H9 (cell line): ENCODE data around the gene LMOD1. TPM values are rescaled to one million over a fixed set of nuclear protein-coding genes. Genes with fewer than 3 reads are reported as not detected.

Experiments used
- DNase-seq: peaks from one replicate; pipeline ENCODE4 v3.0.0-alpha.2; 2017
- H2AFZ ChIP-seq: one replicate; pipeline ENCODE4 v1.6.1; 2013; ENCODE audit warnings: mild to moderate bottlenecking, low read length, control low read depth, moderate library complexity
- H2AK5ac ChIP-seq: 2 replicates; pipeline ENCODE4 v1.6.1; 2013; ENCODE audit warnings: low read length, control low read depth, mixed read lengths; ENCODE audit not compliant: insufficient read length
- H2BK120ac ChIP-seq: one replicate; pipeline ENCODE4 v1.6.1; 2013; ENCODE audit warnings: low read depth, mild to moderate bottlenecking, low read length, control low read depth, inconsistent platforms; ENCODE audit not compliant: poor library complexity, severe bottlenecking
- H2BK12ac ChIP-seq: 2 replicates; pipeline ENCODE4 v1.6.1; 2013; ENCODE audit warnings: low read length, control low read depth, mixed read lengths, low read depth; ENCODE audit not compliant: insufficient read length
- H2BK15ac ChIP-seq: 2 replicates; pipeline ENCODE4 v1.6.1; 2013; ENCODE audit warnings: low read depth, low read length, control low read depth
- H2BK20ac ChIP-seq: one replicate; pipeline ENCODE4 v1.6.1; 2013; ENCODE audit warnings: low read depth, mild to moderate bottlenecking, low read length, control low read depth, inconsistent platforms; ENCODE audit not compliant: poor library complexity, severe bottlenecking
- H2BK5ac ChIP-seq: 2 replicates; pipeline ENCODE4 v1.6.1; 2013; ENCODE audit warnings: low read length, control low read depth, mixed read lengths; ENCODE audit not compliant: insufficient read length
- H3K14ac ChIP-seq: 2 replicates; pipeline ENCODE4 v1.6.1; 2013; ENCODE audit warnings: low read length, control low read depth; ENCODE audit not compliant: insufficient read depth
- H3K18ac ChIP-seq: 2 replicates; pipeline ENCODE4 v1.6.1; 2013; ENCODE audit warnings: low read depth, mild to moderate bottlenecking, mixed read lengths, low read length, control low read depth; ENCODE audit not compliant: insufficient read length
- H3K23ac ChIP-seq: 2 replicates; pipeline ENCODE4 v1.6.1; 2013; ENCODE audit warnings: low read length, control low read depth, mixed read lengths, low read depth; ENCODE audit not compliant: insufficient read length
- H3K23me2 ChIP-seq: 2 replicates; pipeline ENCODE4 v1.6.1; 2013; ENCODE audit warnings: low read depth, mild to moderate bottlenecking, mixed read lengths, low read length, control low read depth; ENCODE audit not compliant: insufficient read length, poor library complexity, severe bottlenecking
- H3K27ac ChIP-seq: 2 replicates; pipeline ENCODE4 v1.5.1; 2013; ENCODE audit warnings: low read length, control low read depth, mixed read lengths, low read depth; ENCODE audit not compliant: insufficient read length
- H3K27me3 ChIP-seq: 2 replicates; pipeline ENCODE4 v1.6.1; 2013; ENCODE audit warnings: low read length, control low read depth, inconsistent platforms; ENCODE audit not compliant: insufficient read depth
- H3K4ac ChIP-seq: 2 replicates; pipeline ENCODE4 v1.6.1; 2013; ENCODE audit warnings: low read depth, mild to moderate bottlenecking, control low read depth, inconsistent platforms, low read length, moderate library complexity
- H3K4me1 ChIP-seq: 2 replicates; pipeline ENCODE4 v1.6.1; 2013; ENCODE audit warnings: low read length, control low read depth, inconsistent platforms; ENCODE audit not compliant: insufficient read depth
- H3K4me2 ChIP-seq: 2 replicates; pipeline ENCODE4 v1.6.1; 2013; ENCODE audit warnings: low read length, control low read depth, mixed read lengths; ENCODE audit not compliant: insufficient read length, insufficient read depth
- H3K56ac ChIP-seq: 2 replicates; pipeline ENCODE4 v1.6.1; 2013; ENCODE audit warnings: low read depth, mild to moderate bottlenecking, mixed read lengths, low read length, control low read depth; ENCODE audit not compliant: insufficient read length
- H3K79me1 ChIP-seq: 2 replicates; pipeline ENCODE4 v1.6.1; 2013; ENCODE audit warnings: low read depth, mild to moderate bottlenecking, moderate library complexity, low read length, control low read depth, inconsistent platforms; ENCODE audit not compliant: insufficient read depth, poor library complexity, severe bottlenecking
- H3K79me2 ChIP-seq: 2 replicates; pipeline ENCODE4 v1.6.1; 2013; ENCODE audit warnings: low read length, control low read depth, inconsistent platforms; ENCODE audit not compliant: insufficient read depth
- H3K9ac ChIP-seq: 2 replicates; pipeline ENCODE4 v1.6.1; 2013; ENCODE audit warnings: low read length, control low read depth, mixed read lengths; ENCODE audit not compliant: insufficient read length; ENCODE audit errors: extremely low read depth
- H3K9me3 ChIP-seq: one replicate; pipeline ENCODE4 v1.6.1; 2013; ENCODE audit warnings: low read depth, low read length, inconsistent platforms; ENCODE audit not compliant: control insufficient read depth
- H3T11ph ChIP-seq: one replicate; pipeline ENCODE4 v1.6.1; 2013; ENCODE audit warnings: mild to moderate bottlenecking, low read length, control low read depth, inconsistent platforms
- H4K20me1 ChIP-seq: one replicate; pipeline ENCODE4 v1.6.1; 2013; ENCODE audit not compliant: control insufficient read depth, insufficient read length, insufficient read depth
- H4K5ac ChIP-seq: 2 replicates; pipeline ENCODE4 v1.6.1; 2013; ENCODE audit warnings: low read depth, mild to moderate bottlenecking, mixed read lengths, low read length, control low read depth; ENCODE audit not compliant: insufficient read length
- H4K8ac ChIP-seq: replicated peaks from 2 replicates; pipeline ENCODE4 v1.6.1; 2013; ENCODE audit warnings: low read length, control low read depth, mixed read lengths, low read depth; ENCODE audit not compliant: insufficient read length
- H4K91ac ChIP-seq: 2 replicates; pipeline ENCODE4 v1.6.1; 2013; ENCODE audit warnings: low read depth, mild to moderate bottlenecking, moderate library complexity, mixed read lengths, low read length, control low read depth; ENCODE audit not compliant: insufficient read length
- H3K27ac Mint-ChIP-seq, 3 experiments: 2 replicates in 2 of 3; 3 replicates in 1 of 3; pipeline ENCODE4 v1.8.0; 2020 to 2021; ENCODE audit warnings: mixed read lengths in 3 of 3, mild to moderate bottlenecking in 1 of 3, moderate library complexity in 1 of 3
- H3K27me3 Mint-ChIP-seq: 2 replicates; pipeline ENCODE4 v1.8.0; 2021; ENCODE audit warnings: low read depth, mild to moderate bottlenecking, moderate library complexity, mixed read lengths
- H3K36me3 Mint-ChIP-seq, 3 experiments: 2 replicates in 2 of 3; 3 replicates in 1 of 3; pipeline ENCODE4 v1.8.0; 2020 to 2021; ENCODE audit warnings: low read depth in 3 of 3, mixed read lengths in 3 of 3; ENCODE audit not compliant: insufficient read depth in 1 of 3
- H3K4me1 Mint-ChIP-seq, 2 experiments: 2 replicates each; pipeline ENCODE4 v1.8.0; 2020; ENCODE audit warnings: mixed read lengths in 2 of 2
- H3K4me3 Mint-ChIP-seq, 2 experiments: 2 replicates in 1 of 2; 3 replicates in 1 of 2; pipeline ENCODE4 v1.8.0; 2020 to 2021; ENCODE audit warnings: mild to moderate bottlenecking in 2 of 2, mixed read lengths in 2 of 2, moderate library complexity in 1 of 2
- H3K9me3 Mint-ChIP-seq, 2 experiments: 2 replicates in 1 of 2; 3 replicates in 1 of 2; pipeline ENCODE4 v1.8.0; 2020; ENCODE audit warnings: mild to moderate bottlenecking in 2 of 2, mixed read lengths in 2 of 2, moderate library complexity in 1 of 2
- WGBS: extraction: QIAGEN DNeasy Blood & Tissue Kit; methylation state at CpG from one replicate; pipeline ENCODE4 v1.1.7; 2013; ENCODE audit warnings: missing lambda C conversion rate, low lambda C conversion rate, mixed read lengths; ENCODE audit not compliant: insufficient read length; ENCODE audit errors: extremely low coverage; 5-methylcytosine and 5-hydroxymethylcytosine counted together
- total RNA-seq: library from RNA; stranded (reverse); gene quantifications from 2 replicates; pipeline ENCODE4 v1.2.1, GENCODE V29; 2021
- TF ChIP-seq, protein P1 (sequence below): fragments of 200-600 bp; sonication (generic); conservative IDR thresholded peaks from 3 replicates; pipeline ENCODE4 v1.8.0; 2021; ENCODE audit warnings: antibody characterized with exemption, mild to moderate bottlenecking

LMOD1 gene
- total RNA-seq, 1 experiment from 2014 or later, result 0.31 TPM

DNA sequence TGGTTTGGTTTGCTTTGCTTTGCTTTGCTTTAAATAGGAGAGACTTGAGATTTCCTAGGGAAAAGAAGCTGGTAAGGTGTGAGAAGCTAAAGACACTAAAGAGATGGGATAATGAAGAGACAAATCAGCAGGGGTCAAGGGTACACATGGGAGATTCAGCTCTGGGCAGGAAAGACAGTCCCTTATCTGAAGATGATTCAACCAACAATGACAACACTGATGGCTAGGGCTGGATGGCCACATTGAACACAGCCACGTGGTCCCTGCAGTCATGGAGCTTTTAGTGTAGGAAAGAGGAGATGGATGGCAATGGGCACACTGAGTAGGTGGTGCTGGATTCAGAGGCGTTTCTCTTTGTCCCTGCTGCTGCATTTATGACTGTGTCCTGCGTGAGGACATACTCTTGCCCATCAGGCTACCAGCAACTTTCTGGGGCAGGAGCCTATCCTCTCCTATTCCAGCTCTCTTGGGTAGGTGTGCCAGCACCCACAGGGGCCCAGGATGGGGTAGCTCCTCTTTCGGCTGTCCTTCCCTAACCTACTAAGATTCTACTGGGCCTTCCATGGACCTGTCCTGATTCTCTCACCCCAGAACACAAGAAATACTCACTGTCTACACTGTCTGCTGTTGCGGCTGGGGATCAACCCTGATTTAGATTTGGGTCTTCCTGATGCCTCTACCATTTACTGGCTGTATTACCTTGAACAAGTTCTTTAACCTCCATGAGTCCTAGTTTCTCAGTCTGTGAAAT, 59.1 kb downstream of the LMOD1 start:
- Histone ChIP-seq H3K79me1 (no peaks in the 10 kb centered on the region), H4K5ac (no peak overlapping the region), H2BK120ac (no peak overlapping the region), H3T11ph (no peak overlapping the region), H2AK5ac (no peak overlapping the region), H4K8ac (no peak overlapping the region), H3K4ac (no peak overlapping the region), H3K4me1 (no peaks in the 10 kb centered on the region; the same call in 1 of the 2 replicates), H2AFZ (no peak overlapping the region), H2BK15ac (no peak overlapping the region), H3K79me2 (no peaks in the 10 kb centered on the region), H2BK5ac (no peak overlapping the region), H3K9ac (no peak overlapping the region), H3K23me2 (peaks cover 5% of the 10 kb centered on the region), H3K27ac (no peak overlapping the region), H3K56ac (no peak overlapping the region), H2BK12ac (no peak overlapping the region), H3K14ac (no peak overlapping the region), H3K4me2 (no peak overlapping the region), H2BK20ac (no peak overlapping the region), H3K27me3 (no peaks in the 10 kb centered on the region), H3K23ac (no peak overlapping the region), H3K18ac (no peak overlapping the region), H4K91ac (no peak overlapping the region), H3K9me3 (no peaks in the 10 kb centered on the region), H4K20me1 (no peaks in the 10 kb centered on the region)
- H3K36me3 Mint-ChIP-seq, result no peaks in the 10 kb centered on the region
- H3K27me3 Mint-ChIP-seq, result peaks cover 15% of the 10 kb centered on the region
- H3K9me3 Mint-ChIP-seq, result no peaks in the 10 kb centered on the region
- peaks cover 24% of the 10 kb centered on the region in 2 experiments for H3K4me1 Mint-ChIP-seq
- peak overlapping the region in 1 of 2 experiments; percentile 83; a peak in 1 of 5 replicates for H3K4me3 Mint-ChIP-seq
- WGBS, result no CpG with 5 or more reads among the region's 5 CpGs
- no peak overlapping the region for H3K27ac Mint-ChIP-seq
- TF ChIP-seq, protein P1, sequence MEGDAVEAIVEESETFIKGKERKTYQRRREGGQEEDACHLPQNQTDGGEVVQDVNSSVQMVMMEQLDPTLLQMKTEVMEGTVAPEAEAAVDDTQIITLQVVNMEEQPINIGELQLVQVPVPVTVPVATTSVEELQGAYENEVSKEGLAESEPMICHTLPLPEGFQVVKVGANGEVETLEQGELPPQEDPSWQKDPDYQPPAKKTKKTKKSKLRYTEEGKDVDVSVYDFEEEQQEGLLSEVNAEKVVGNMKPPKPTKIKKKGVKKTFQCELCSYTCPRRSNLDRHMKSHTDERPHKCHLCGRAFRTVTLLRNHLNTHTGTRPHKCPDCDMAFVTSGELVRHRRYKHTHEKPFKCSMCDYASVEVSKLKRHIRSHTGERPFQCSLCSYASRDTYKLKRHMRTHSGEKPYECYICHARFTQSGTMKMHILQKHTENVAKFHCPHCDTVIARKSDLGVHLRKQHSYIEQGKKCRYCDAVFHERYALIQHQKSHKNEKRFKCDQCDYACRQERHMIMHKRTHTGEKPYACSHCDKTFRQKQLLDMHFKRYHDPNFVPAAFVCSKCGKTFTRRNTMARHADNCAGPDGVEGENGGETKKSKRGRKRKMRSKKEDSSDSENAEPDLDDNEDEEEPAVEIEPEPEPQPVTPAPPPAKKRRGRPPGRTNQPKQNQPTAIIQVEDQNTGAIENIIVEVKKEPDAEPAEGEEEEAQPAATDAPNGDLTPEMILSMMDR, result no peak
- DNase-seq, result no peak
